ENCODE results near the gene NTSR1. TPM values are rescaled to one million over a fixed set of nuclear protein-coding genes. Genes with fewer than 3 reads are reported as not detected.

NTSR1 gene
- polyA plus RNA-seq, 1 donor = 1.5 TPM

- DNase-seq = no peak
Observed at GRCh38 chr20:62707921-62708521, 615 bp upstream of the NTSR1 start.

- no peak for DNase-seq
Observed at GRCh38 chr20:62709537-62709905, 885 bp downstream of the NTSR1 start.

GRCh38 chr20:62710221-62710885 lies 1.7 kb downstream of the NTSR1 start:
- DNase-seq = no peak

DNA sequence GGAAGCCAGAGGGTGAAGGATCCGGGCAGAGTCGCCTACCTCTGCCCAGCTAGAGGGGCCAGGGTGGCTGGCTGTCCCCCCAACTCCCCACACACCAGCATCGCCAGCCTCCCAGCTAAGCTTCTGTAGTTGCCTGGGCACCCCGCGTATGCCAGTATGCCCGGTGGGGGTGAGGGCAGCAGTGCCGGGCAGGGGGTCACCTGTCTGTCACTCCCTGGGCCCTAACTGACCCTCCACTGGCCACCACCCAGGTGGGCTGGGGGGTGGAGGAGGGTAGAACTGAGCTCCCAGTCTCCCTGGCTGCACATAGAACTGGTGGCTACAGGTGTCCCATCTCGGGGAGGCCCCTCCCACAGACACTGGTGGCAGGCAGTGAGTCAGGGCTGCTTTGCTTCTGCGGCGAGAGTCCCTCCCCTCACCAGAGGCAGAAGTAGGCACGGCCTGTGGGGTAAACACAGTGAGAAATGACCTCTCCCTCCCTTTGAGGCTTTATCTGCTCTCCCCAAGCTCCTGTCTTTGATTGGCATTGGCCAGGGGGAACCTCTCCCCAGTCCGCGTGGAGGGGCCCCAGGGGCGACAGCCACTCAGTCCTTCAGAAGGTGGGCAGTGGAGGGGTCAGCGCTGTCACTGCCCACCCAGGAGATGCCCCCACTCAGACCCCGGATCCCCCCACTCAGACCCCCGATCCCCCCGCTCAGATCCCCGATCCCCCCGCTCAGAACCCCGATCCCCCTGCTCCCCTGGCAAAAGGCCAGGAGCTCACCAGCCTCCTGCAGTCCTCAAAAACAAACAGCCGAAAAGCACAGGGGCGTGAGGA lies 2.5 kb downstream of the NTSR1 start:
- no peak for DNase-seq

GRCh38 chr20:62711703-62712101 lies 3.1 kb downstream of the NTSR1 start:
- DNase-seq = no peak

- DNase-seq = no peak
Observed at GRCh38 chr20:62712606-62713005, 4.0 kb downstream of the NTSR1 start.

DNA sequence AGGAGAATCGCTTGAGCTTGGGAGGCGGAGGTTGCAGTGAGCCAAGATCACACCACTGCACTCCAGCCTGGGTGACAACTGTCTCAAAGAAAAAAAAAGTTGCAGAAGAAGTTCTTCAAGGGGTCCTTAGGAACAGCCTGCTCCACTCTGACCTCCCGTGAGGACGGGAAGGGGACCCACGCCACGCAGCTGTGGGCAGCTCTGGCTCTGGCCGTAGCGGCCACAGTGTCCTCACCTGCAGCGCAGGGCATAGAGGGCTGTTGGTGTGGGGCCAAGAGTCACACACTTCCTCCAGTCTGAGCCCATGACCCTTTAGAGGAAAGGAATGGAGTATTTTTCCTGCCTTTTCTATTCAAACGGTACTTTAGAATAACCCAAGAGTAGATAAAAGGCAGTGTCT lies 5.4 kb downstream of the NTSR1 start:
- no peak for DNase-seq

- no peak for DNase-seq
Observed at GRCh38 chr20:62714799-62715198, 6.2 kb downstream of the NTSR1 start.

- no peak for DNase-seq
Observed at GRCh38 chr20:62715201-62715600, 6.6 kb downstream of the NTSR1 start.

DNA sequence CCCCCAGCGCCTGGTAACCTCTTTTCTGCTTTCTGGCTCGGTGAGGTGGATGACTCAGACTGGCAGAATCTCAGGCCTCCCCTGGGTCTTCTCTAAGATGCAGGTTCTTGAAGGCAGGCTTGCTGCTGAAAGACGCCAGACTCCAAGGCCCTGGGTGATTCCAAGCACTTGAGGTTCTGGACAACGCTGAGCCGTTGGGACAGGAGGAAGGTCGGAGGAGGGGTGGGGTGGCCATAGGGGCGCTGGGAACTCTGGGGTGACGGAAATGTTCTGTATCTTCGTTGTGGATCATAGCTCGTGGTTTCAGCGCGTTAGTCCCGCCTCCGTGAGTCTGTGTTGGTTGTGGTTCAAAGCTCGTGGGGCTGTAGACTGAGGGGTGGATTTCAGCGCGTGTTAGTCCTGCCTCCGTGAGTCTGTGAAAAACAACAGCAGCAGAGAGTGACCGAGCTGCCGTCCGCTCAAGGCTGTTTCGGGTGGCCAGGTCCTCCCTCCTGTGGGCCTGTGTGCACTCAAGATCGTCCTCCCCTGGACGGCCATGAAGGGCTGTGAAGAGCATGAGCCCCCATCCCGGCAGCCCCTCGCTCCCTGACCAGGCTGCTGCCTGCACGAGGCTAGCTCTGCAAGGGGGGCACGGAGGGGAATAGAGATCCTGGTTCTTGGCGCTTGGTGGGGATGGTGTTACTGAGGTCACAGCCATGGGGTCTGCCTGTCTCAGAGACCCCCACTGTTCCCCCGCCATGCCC lies 7.7 kb downstream of the NTSR1 start:
- no peak for DNase-seq

GRCh38 chr20:62716941-62717310 lies 8.3 kb downstream of the NTSR1 start:
- no peak for DNase-seq

- DNase-seq = no peak
Observed at GRCh38 chr20:62717933-62718332, 9.3 kb downstream of the NTSR1 start.

DNA sequence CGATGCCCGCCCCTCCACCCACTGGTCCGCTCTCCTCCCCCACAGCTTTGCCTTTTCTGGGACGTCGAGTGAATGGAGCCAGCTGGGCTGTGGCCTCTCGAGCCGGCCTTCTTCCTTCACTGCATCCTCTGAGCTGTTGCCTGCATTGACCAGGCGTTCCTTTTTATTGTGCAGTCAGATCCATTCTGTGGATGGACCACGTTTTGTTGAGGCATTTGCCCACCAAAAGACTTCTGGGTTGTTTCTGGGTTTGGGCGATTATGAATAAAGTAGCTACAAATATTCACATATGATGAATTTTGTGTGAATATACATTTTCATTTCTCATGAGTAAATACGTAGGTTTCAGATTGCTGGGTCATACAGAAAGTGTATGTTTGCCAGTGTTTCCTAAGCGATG lies 9.9 kb downstream of the NTSR1 start:
- DNase-seq = no peak

- no peak for DNase-seq
Observed at GRCh38 chr20:62719250-62719935, 10.8 kb downstream of the NTSR1 start.

DNA sequence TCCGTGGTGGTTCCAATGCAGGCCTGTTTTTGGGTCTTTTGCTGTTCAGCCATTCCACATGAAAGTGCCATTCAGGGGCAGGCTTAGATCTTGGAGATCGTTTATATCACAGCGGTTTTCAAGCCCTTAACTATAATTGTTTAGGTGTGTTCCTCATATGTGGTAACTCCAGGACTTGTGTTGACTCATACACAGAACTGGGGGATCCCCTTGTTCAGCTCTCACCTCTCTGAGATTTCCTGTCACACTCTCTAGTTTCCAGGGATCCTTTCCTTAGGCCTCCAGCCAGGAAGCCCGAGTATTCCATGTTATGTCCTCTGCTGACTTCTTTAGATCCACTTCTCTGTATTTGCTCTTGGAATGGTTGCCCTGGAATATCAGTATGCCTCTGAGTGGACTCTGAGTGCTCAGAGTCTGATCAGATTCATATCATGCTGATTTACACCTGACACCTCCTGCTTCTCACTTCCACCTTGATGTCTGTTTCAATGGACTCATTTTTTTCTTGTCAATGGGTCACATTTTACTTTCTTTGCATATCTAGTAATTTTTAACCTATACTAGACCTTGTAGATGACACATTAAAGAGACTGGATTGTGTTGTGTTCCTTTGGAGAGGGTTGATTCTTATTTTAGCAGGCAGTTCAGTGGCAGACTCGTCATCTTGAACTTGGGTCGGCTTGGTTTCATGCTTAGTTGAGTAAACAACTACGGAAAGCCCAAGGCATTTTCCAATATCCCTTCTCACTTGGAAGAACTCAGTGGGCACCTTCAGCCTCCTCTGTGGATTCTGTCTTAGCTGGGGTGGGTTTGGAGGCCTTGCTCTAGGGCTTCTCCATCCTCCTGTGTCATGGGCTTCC lies 13.1 kb downstream of the NTSR1 start:
- DNase-seq = no peak

GRCh38 chr20:62722627-62723026 lies 14.0 kb downstream of the NTSR1 start:
- no peak for DNase-seq

- DNase-seq = no peak
Observed at GRCh38 chr20:62723351-62723750, 14.7 kb downstream of the NTSR1 start.

DNA sequence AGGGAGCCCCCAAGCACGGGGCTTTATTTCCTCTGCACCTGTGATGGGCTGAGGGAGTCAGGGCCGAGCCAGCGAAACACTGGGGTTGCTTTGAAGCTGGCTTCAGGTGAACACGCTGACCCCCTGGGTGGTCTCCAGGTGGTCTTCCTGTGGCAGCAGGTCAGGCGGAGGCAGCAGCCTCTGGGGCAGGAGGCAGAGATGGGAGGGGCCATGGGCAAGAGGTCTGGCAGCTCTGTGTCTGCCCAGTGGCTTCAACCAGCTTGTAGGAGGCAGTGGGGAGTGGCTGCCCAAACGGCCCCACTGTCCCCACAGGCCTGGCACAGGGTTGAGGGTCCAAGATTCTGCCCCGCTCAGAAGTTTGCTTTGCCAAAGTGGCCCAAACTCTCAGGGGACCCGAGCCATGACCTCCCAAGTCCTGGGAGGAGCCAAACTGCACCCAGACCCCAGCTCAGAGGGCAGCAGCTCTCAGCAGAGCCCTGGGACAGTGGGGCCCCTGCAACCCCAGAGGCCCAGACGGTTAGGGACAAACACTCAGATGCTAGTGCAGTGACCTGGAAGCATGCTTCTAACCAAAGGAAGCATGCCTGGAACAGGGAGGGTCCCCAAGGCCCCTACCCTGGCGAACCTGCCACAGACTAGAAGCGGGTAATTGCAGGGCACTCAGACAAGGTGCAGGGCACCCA lies 15.3 kb downstream of the NTSR1 start:
- no peak for DNase-seq

DNA sequence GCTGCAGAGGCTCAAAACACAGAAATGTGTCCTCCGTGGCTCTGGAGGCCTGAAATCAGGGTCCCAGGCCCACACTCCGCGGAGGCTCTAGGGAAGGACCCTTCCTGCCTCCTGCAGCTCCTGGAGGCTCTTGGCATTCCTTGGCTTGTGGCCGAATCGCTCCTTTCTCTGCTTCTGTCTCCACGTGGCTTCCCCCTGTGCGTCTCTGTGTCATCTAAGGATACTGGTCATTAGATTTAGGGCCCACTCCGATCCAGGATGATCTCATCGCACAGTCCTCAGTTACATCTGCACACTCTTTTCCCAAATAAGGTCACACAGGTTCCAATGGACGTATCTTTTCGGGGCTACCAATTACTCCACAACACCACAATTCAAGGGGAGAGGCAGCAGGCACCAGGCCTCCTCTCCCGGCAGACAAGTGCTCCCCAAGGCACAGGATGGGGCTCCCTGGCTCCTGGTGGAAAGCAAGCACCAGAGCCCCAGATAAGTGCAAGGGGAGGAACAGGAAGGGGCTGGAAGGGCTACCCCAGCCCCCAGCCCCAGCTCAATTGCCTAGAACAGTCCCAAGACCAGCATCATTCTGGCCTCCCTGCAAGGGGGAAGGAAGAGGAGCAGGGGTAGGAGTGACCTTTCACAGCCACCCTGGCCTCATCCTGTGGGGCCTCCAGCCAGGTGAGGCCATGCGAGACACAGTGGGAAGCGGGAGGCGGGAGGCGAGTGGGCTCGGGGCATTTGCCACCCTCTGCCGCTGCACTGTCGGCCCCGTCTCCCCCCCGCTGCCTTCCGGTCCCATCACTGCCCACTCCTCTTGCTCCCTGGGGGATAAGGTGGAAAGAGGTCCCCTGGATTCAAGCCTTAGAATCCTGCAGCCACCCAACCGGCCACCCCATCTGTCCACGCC lies 16.3 kb downstream of the NTSR1 start:
- DNase-seq = no peak

All from left kidney (tissue), 2 donors.